K562 (cell line): Measurements from ENCODE around the gene KLHL18.
A peak's percentile ranks its signal among the peaks of the same experiment; 100 is the strongest.

ENCODE experiments used
- BACH1 ChIP-seq: fragments of 200-800 bp; sonication (Bioruptor generic); IDR thresholded peaks from 2 replicates; pipeline ENCODE4 v1.6.1; 2016; ENCODE audit warnings: missing genetic modification characterization, missing compliant biosample characterization
- CBFB ChIP-seq: sonication (generic); formaldehyde crosslinking; IDR thresholded peaks from 2 replicates; pipeline ENCODE4 v1.4.0; 2020; ENCODE audit warnings: mild to moderate bottlenecking, missing genetic modification reagents
- EZH2 ChIP-seq: IDR thresholded peaks from 2 replicates; pipeline ENCODE4 v1.6.1; 2012; ENCODE audit warnings: low read depth, mild to moderate bottlenecking, inconsistent platforms, low read length, borderline replicate concordance
- MAFF ChIP-seq: IDR thresholded peaks from 2 replicates; pipeline ENCODE4 v1.6.1; 2012; ENCODE audit warnings: low read length, improper control_type of control experiment
- MEF2A ChIP-seq: IDR thresholded peaks from 2 replicates; pipeline ENCODE4 v1.6.1; 2011; ENCODE audit warnings: low read depth, mild to moderate bottlenecking, low read length, moderate library complexity; ENCODE audit not compliant: control insufficient read depth
- RNF2 ChIP-seq: sonication (generic); IDR thresholded peaks from 2 replicates; pipeline ENCODE4 v1.6.1; 2016
- TF ChIP-seq, protein P1 (sequence below), 3 experiments: IDR thresholded peaks in 2 of 3; conservative IDR thresholded peaks in 1 of 3; 2 replicates each; pipeline ENCODE4 v1.5.1; 2011 to 2012; ENCODE audit warnings: low read length in 3 of 3, mild to moderate bottlenecking in 3 of 3, control low read depth in 2 of 3, improper control_type of control experiment in 1 of 3, inconsistent platforms in 1 of 3, low read depth in 1 of 3, mixed read lengths in 1 of 3, moderate library complexity in 1 of 3; ENCODE audit not compliant: insufficient read depth in 2 of 3
- TF ChIP-seq, protein P2 (sequence below): sonication (generic); formaldehyde crosslinking; IDR thresholded peaks from 2 replicates; pipeline ENCODE4 v1.9.0; 2022; ENCODE audit warnings: mild to moderate bottlenecking, missing genetic modification reagents

GRCh38 chr3:47282424-47283192 is at the start of gene KLHL18, which contains the start of gene KIF9:
- TF ChIP-seq EZH2 (no peak), MEF2A (peak; percentile 91), MAFF (no peak), BACH1 (tag) (no peak), CBFB (CRISPR knock-in tag) (no peak; the same call in 1 of the 2 replicates), RNF2 (peak; percentile 44; the same call in 1 of the 2 replicates)
- TF ChIP-seq, protein P1, sequence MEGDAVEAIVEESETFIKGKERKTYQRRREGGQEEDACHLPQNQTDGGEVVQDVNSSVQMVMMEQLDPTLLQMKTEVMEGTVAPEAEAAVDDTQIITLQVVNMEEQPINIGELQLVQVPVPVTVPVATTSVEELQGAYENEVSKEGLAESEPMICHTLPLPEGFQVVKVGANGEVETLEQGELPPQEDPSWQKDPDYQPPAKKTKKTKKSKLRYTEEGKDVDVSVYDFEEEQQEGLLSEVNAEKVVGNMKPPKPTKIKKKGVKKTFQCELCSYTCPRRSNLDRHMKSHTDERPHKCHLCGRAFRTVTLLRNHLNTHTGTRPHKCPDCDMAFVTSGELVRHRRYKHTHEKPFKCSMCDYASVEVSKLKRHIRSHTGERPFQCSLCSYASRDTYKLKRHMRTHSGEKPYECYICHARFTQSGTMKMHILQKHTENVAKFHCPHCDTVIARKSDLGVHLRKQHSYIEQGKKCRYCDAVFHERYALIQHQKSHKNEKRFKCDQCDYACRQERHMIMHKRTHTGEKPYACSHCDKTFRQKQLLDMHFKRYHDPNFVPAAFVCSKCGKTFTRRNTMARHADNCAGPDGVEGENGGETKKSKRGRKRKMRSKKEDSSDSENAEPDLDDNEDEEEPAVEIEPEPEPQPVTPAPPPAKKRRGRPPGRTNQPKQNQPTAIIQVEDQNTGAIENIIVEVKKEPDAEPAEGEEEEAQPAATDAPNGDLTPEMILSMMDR (IDR thresholded peaks at IDR 0.05 in 2 of 3, conservative IDR thresholded peaks at IDR 0.05 in 1 of 3; ENCODE audit: insufficient read depth in 2 of 3, low read depth in 1 of 3, low read length in 3 of 3), result 0 out of 6 replicates have a peak, but pooled peaks of 1 of the 3 experiments have one; percentile 4
- TF ChIP-seq, protein P2, sequence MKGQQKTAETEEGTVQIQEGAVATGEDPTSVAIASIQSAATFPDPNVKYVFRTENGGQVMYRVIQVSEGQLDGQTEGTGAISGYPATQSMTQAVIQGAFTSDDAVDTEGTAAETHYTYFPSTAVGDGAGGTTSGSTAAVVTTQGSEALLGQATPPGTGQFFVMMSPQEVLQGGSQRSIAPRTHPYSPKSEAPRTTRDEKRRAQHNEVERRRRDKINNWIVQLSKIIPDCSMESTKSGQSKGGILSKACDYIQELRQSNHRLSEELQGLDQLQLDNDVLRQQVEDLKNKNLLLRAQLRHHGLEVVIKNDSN (CRISPR knock-in tag), result peak; percentile 59
